WI38 (cell line): ENCODE results near the gene DSPP.

Experiments
- H3K4me3 ChIP-seq: 2 replicates; pipeline ENCODE4 v1.5.1; 2011; ENCODE audit warnings: low read depth, mild to moderate bottlenecking, control low read depth, low read length
- TF ChIP-seq, protein P1 (sequence below): IDR thresholded peaks from 2 replicates; pipeline ENCODE4 v1.5.1; 2012; ENCODE audit warnings: low read depth, mild to moderate bottlenecking, control low read depth, low read length

DSPP gene

DNA sequence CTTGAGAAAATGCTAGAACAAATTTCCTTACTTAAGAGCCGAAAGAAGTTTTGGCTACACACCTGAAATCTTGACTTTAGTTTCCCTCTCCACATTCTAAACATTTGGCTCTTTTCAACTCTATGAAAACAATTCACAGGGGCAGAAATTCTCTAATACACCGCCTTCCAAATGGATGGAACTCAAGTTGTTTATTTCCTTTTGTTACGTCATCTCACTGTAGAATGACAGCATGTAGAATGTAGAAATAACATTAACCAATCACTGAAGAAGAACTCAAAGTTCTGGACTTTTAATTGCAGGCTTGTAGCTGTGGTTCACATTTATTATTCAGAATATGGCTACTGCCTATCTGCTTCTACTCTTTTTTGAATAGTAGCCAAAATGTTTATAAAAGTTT is 43.6 kb downstream of the DSPP start:
- H3K4me3 ChIP-seq = no peak overlapping the region
- TF ChIP-seq, protein P1, sequence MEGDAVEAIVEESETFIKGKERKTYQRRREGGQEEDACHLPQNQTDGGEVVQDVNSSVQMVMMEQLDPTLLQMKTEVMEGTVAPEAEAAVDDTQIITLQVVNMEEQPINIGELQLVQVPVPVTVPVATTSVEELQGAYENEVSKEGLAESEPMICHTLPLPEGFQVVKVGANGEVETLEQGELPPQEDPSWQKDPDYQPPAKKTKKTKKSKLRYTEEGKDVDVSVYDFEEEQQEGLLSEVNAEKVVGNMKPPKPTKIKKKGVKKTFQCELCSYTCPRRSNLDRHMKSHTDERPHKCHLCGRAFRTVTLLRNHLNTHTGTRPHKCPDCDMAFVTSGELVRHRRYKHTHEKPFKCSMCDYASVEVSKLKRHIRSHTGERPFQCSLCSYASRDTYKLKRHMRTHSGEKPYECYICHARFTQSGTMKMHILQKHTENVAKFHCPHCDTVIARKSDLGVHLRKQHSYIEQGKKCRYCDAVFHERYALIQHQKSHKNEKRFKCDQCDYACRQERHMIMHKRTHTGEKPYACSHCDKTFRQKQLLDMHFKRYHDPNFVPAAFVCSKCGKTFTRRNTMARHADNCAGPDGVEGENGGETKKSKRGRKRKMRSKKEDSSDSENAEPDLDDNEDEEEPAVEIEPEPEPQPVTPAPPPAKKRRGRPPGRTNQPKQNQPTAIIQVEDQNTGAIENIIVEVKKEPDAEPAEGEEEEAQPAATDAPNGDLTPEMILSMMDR = no peak

DNA sequence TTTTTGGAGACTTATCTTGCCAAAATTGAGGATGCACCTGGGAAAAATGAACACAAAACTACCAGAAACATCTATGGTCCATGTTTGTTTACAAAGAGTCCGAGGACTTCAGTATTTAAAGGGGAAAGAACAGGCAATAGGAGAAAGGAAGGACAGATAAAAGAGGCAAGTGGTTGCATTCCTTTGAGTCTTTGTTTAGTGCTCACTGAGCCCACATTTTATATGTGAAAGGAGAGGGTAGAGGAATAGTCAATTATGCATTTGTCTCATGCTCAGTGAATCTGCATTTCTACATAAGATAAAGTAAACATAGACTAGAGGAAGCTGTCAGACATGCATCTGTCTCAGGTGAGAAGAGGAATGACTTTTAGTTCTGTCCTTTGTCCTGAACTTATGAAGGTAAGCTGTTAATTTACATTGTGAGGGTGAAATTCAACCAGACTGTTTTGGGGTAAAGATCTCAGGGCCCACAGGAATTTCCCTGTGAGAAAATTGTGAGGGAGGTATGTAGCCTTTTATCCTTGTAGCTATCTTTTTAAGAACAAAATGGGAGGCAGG is 46.2 kb downstream of the DSPP start:
- TF ChIP-seq, protein P1 = no peak
- H3K4me3 ChIP-seq = no peak overlapping the region

DNA sequence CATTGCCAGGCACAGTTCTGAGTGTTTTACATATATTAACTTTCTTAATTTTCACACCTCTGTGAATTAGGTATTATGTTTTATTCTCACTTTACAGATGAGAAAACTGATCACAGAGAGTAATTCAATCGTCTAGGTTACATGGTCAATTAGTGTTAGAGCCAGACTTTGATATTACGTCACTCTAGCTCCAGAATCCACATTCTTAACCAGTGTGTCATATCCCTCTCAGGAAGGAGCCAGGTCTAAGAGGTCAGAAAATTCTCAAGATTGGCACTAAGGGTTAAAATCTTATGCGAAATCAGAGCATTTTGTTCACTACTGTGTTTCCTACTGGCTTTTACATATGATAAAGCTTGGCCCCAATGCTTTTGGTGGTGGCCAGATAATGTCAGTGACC is 49.2 kb downstream of the DSPP start:
- TF ChIP-seq, protein P1 = no peak
- H3K4me3 ChIP-seq = no peak overlapping the region

DNA sequence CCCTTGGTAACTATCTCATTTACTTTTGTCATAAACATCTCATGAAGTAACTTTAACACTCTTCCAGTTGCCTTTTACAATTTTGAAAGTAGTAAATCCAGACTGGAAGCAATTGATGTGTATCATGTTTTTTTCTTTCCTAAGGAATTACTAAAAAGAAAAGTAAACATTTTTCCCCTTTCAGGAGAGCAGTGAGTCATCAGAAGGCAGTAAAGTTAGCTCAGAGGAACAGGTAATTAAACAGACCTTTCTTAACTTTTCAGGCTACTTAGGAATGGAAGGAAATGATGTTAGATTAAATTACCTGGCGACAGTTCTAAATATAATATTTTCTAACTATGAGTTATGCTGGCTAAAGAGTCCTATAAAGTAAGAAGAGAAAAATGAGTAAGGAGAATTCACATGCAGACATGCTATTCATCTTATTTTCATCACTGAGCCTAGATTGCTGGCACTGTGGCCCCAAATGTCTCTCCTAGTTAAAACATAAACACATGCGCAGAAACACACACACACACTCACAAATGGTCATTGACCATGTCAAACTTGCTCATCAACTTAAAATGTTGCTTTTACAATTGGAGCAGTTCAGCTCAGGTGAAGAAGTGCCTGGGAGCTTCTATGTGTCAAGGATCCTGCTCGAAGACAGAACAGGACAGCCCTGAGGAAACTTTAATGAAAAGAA is 51.1 kb downstream of the DSPP start:
- TF ChIP-seq, protein P1 = no peak

DNA sequence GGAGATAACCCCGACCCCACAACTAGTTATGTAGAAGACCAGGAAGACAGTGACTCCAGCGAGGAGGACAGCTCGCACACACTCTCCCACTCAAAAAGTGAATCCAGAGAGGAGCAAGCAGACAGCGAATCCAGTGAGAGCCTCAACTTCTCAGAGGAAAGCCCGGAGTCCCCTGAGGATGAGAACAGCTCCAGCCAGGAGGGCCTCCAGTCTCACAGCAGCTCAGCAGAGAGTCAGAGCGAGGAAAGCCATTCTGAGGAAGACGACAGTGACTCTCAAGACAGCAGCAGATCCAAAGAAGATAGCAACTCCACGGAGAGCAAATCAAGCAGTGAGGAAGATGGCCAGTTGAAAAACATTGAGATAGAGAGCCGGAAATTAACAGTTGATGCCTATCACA is 54.5 kb downstream of the DSPP start:
- no peak overlapping the region for H3K4me3 ChIP-seq
- TF ChIP-seq, protein P1 = no peak

More for the DNA sequence above, 51.1 kb downstream of the DSPP start:
- no peak overlapping the region for H3K4me3 ChIP-seq
